Activated T-cell treated with anti-CD3 and anti-CD28 coated beads, Interleukin-2, amount 50 U/mL, for 4 hours (primary cell): Measurements from ENCODE around the gene SMYD3. TPM values are rescaled to one million over a fixed set of nuclear protein-coding genes. Genes with fewer than 3 reads are reported as not detected.

ENCODE experiments used
- ATAC-seq, 2 donors: fragments of 200-7000 bp; cut with Tn5 transposase; one replicate each; pipeline ENCODE4 v1.10.0; 2021
- DNase-seq: peaks from one replicate; pipeline ENCODE4 v3.0.0-alpha.2; 2020
- H3K27me3 Mint-ChIP-seq: one replicate; pipeline ENCODE4 v1.8.0; 2021; ENCODE audit warnings: low read depth, mixed read lengths
- H3K36me3 Mint-ChIP-seq: one replicate; pipeline ENCODE4 v1.8.0; 2022; ENCODE audit warnings: mixed read lengths; ENCODE audit not compliant: insufficient read depth
- H3K4me1 Mint-ChIP-seq: one replicate; pipeline ENCODE4 v1.8.0; 2021; ENCODE audit warnings: low read depth, mixed read lengths
- H3K4me3 Mint-ChIP-seq: one replicate; pipeline ENCODE4 v1.8.0; 2021; ENCODE audit warnings: mild to moderate bottlenecking, moderate library complexity, mixed read lengths
- H3K9me3 Mint-ChIP-seq: one replicate; pipeline ENCODE4 v1.8.0; 2021; ENCODE audit warnings: mixed read lengths
- total RNA-seq, 3 donors: library from RNA; stranded (reverse); gene quantifications; one replicate each; pipeline ENCODE4 v1.2.1, GENCODE V29; 2021

The SMYD3 gene
- total RNA-seq, 3 donors from 2014 or later: 10.7 to 13.0 (median 11.9) TPM

DNA sequence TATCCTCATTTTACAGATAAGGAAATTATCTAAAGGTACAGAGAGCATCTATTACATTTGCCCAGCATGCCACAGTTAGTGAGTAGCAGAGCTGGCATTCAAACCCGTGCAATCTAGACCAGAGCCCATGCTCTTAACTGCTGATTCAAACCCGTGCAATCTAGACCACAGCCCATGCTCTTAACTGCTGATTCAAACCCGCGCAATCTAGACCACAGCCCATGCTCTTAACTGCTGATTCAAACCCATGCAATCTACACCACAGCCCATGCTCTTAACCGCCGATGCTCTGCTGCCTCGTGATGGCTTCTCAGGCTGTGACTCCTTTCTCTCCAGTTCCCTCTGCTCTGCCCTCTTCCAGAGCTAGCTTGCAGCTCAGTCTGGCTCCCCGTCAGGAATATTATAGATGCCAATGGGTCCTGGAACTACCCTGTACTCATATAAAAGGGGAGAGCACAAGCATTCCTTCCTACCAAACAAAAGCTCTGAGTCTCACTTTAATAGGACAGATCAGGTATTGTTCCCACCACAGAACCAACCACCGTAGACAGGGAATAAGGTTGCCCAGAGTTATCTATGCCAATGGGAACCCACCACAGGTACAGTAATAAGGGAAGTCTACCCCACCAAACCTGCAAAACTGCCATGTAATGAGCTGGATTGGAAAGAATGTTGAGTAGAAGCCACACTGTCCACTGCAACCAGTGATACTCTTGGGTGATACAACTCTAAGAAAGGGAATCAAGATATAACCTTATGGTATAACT, 78.4 kb downstream of the SMYD3 start:
- peaks cover 4% of the 10 kb centered on the region for H3K4me1 Mint-ChIP-seq
- ATAC-seq (peak; percentile 71 to 78), DNase-seq (no peak)
- H3K36me3 Mint-ChIP-seq: peaks cover 13% of the 10 kb centered on the region
- H3K27me3 Mint-ChIP-seq: no peaks in the 10 kb centered on the region
- H3K4me3 Mint-ChIP-seq: no peak overlapping the region
- H3K9me3 Mint-ChIP-seq: peaks cover 6% of the 10 kb centered on the region

DNA sequence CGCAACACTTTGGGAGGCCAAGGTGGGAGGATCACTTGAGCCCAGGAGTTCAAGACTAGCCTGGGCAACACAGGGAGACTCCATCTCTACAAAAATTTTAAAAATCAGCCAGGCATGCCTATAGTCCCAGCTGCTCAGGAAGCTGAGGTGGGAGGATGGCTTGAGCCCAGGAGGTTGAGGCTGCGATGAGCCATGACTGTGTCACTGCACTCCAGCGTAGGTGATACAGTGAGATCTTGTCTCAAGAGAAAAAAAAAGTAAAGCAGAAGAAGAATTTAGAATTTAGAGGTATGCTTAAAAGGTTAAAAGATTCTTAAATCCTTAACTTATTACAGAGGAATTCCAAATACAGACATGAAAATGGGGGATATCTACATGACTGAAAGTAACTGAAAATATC, 79.5 kb downstream of the SMYD3 start:
- ATAC-seq (no peak), DNase-seq (no peak)
- no peak overlapping the region for H3K4me3 Mint-ChIP-seq
- no peaks in the 10 kb centered on the region for H3K27me3 Mint-ChIP-seq
- peaks cover 6% of the 10 kb centered on the region for H3K4me1 Mint-ChIP-seq
- H3K36me3 Mint-ChIP-seq: peaks cover 8% of the 10 kb centered on the region
- H3K9me3 Mint-ChIP-seq: peaks cover 5% of the 10 kb centered on the region

DNA sequence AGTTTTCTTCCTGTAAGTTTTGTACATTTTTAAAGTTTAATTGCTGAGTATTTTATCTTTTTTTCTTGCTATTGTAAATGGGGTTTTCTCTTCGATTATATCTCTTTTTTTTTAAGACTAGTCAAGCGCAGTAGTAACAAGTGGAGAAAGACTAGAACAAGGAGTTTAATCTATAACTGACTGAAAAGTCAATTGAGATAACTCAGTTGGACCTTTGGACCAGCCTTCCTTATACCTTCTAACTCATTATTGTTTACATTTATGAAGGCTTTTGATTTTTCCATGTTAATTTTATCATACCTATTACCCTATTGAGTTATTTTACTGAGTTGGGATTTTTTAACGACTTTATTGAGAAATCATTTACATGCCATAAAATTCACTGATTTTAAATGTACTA, 81.2 kb downstream of the SMYD3 start:
- Mint-ChIP-seq H3K4me3 (no peak overlapping the region), H3K9me3 (peaks cover 4% of the 10 kb centered on the region), H3K36me3 (peaks cover 8% of the 10 kb centered on the region), H3K4me1 (peaks cover 6% of the 10 kb centered on the region), H3K27me3 (no peaks in the 10 kb centered on the region)
- ATAC-seq (no peak), DNase-seq (no peak)

DNA sequence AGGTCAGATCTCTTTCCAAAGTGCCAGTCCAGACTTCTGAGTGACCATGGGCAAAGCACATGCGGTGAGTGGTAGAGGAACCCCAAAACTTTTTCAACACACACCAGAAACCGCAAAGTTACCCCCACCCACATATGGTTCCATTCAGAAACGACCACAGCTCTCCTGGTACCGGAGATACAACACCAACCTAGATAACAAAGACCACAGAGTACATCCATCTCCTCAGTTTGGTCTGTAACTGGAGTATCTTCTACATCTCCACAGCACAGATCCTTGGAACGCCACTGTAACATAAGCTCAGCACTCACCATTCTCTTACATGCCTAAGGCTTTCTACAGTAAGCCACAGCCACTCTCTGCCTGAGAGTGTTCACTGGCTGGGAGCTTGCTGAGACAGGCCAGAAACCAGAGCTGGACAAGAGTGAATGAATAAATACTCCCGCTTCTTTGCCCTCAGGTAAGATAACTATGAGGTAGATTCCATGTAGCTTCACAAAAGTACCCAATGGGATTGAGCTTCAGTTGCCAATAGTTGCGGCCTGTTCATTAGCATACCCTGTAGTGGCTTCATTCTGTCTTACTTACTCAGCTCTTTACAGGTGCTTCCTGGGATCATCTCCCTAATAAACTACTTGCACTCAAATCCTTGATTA, 81.8 kb downstream of the SMYD3 start:
- no peak for DNase-seq
- peaks cover 7% of the 10 kb centered on the region for H3K36me3 Mint-ChIP-seq
- H3K4me3 Mint-ChIP-seq: no peak overlapping the region
- H3K4me1 Mint-ChIP-seq: peaks cover 6% of the 10 kb centered on the region
- H3K9me3 Mint-ChIP-seq: no peaks in the 10 kb centered on the region
- ATAC-seq: no peak
- H3K27me3 Mint-ChIP-seq: no peaks in the 10 kb centered on the region

DNA sequence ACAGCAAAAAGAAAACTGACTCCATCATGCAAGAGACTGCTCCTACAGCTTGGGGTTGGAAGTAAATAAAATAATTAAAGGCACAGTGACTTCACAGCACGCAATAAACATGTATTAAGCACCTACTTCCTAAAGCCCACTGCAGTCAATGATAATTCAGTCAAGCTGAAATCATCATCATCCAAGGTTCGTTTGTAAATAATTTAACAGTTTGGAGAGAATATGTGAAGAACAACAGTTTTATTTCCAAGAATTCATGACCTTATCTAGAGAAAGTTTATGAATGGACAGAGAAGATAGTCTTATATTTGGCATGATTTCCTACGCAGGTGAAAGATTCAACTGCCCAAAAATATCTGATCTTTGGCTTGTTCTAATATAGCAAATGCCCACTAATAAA, 86.8 kb downstream of the SMYD3 start:
- H3K9me3 Mint-ChIP-seq: peaks cover 8% of the 10 kb centered on the region
- DNase-seq: no peak
- no peaks in the 10 kb centered on the region for H3K27me3 Mint-ChIP-seq
- ATAC-seq: no peak
- no peak overlapping the region for H3K4me3 Mint-ChIP-seq
- peaks cover 5% of the 10 kb centered on the region for H3K4me1 Mint-ChIP-seq
- peaks cover 25% of the 10 kb centered on the region for H3K36me3 Mint-ChIP-seq

DNA sequence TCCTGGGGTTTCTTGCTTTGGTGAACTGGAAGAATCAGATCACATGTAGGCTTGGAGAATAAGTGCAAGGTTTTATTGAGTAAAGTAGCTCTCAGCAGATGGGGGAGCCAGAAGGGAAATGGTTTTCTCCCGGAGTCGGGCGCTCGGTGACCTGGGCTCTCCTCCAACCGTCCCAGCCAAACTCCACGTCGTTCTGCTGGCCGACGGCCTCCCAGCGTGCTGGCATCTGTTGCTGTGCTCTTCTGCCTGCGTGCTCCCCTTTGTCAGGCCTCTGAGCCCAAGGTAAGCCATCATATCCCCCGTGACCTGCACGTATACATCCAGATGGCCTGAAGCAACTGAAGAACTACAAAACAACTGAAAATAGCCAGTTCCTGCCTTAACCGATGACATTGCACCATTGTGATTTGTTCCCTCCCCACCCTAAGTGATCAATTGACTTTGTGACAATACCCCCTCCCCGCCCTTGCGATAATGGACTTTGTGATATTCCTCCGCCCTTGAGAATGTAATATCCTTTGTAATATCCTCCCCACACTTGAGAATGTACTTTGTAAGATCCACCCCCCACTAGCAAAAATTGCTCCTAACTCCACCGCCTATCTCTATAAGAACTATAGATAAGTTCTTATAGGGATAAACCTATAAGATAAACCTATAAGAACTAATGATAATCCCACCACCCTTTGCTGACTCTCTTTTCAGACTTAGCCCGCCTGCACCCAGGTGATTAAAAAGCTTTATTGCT, 88.3 kb downstream of the SMYD3 start:
- ATAC-seq (no peak), DNase-seq (no peak)
- H3K27me3 Mint-ChIP-seq: no peaks in the 10 kb centered on the region
- H3K9me3 Mint-ChIP-seq: peaks cover 8% of the 10 kb centered on the region
- peaks cover 5% of the 10 kb centered on the region for H3K4me1 Mint-ChIP-seq
- H3K36me3 Mint-ChIP-seq: peaks cover 25% of the 10 kb centered on the region
- H3K4me3 Mint-ChIP-seq: no peak overlapping the region

DNA sequence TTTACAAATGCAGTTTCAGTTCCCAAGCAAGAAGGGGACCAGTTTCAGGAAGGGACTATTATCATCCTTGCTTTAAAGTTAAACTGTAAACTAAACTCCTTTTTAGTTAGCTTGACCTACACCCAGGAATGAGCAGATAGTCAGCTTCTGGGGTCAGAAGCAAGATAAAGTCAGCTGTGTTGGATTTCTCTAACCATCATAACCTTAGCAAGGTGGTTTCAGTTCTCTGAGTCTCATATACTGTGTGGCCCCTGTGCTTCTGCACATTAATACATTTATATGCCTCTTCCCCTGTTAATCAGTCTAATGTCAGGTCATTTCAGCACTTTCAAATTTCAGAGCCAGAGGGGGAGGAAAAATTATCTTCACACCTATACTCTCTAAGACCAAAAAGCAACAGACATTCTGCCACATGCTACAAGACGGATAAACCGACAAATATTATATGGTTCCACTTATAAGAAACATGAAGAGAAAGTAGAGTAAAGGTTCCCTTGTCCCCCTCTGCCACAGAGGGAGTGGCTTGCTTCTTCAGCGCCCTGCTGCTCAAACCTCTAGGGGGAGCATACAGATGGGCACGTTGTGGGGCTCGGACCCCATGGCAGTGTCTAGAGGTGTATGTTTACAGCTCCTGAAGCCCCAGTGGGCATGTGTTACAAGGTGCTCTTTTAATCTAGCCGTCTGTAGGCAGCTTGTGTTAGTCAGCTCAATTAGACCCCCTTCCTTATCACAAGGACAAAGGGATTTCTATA, 89.1 kb downstream of the SMYD3 start:
- no peaks in the 10 kb centered on the region for H3K27me3 Mint-ChIP-seq
- ATAC-seq: no peak
- H3K9me3 Mint-ChIP-seq: peaks cover 8% of the 10 kb centered on the region

DNA sequence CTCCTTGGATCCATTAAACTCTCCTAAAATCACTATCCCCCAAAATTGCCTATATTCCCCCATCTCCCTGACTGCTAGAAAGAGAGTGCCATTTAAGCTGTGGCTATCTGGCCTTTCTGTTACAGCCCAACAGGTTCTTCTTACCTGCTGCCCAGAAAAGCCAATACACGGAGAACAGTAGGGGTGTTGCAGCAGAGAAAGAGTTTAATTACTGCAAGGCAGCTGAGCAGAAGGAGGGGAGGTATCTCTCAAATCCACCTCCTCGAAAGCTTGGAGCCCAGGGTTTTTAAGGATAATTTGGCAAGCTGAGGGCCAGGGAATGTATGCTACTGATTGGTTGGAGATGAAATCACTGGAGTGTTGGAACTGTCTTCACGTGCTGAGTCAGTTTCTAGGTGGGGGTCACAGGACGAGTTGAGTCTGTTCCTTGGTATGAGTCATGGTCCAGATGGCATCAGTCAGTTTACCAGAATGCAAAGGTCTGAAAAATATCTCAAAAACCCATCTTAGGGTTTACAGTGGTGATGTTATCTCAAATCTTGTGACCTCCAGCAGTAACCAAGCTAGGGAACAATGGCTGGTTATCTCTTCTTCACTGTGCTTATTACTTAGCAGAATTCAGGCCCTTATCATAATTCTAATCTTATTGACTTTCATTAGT, 89.8 kb downstream of the SMYD3 start:
- Mint-ChIP-seq H3K4me1 (peaks cover 3% of the 10 kb centered on the region), H3K36me3 (peaks cover 30% of the 10 kb centered on the region), H3K9me3 (peaks cover 8% of the 10 kb centered on the region), H3K27me3 (no peaks in the 10 kb centered on the region), H3K4me3 (no peak overlapping the region)
- no peak for ATAC-seq
- DNase-seq: no peak

More for the DNA sequence above, 89.1 kb downstream of the SMYD3 start:
- Mint-ChIP-seq H3K4me1 (peaks cover 5% of the 10 kb centered on the region), H3K4me3 (no peak overlapping the region), H3K36me3 (peaks cover 28% of the 10 kb centered on the region)
- DNase-seq: no peak

DNA sequence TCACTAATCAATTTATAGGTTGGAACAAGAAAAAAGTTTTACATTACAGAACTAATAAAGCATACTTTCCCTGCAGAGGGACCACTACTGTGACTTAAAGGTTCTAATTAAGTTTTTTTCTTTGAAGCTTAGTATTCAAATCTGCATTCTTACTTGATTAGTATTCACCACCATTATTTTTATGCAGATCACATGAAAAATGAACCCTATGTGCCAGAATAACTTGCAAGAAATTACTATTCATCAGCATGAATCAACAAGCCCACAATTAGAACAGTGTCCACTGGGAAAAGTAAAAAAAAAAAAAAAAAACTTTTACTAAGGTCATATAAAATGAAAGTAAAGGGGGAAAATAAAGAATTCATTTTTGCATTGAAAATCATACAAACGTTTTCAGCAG, 90.8 kb downstream of the SMYD3 start:
- Mint-ChIP-seq H3K36me3 (peaks cover 35% of the 10 kb centered on the region), H3K4me3 (no peak overlapping the region), H3K4me1 (peaks cover 3% of the 10 kb centered on the region), H3K9me3 (peaks cover 13% of the 10 kb centered on the region), H3K27me3 (no peaks in the 10 kb centered on the region)
- DNase-seq: no peak
- no peak for ATAC-seq

DNA sequence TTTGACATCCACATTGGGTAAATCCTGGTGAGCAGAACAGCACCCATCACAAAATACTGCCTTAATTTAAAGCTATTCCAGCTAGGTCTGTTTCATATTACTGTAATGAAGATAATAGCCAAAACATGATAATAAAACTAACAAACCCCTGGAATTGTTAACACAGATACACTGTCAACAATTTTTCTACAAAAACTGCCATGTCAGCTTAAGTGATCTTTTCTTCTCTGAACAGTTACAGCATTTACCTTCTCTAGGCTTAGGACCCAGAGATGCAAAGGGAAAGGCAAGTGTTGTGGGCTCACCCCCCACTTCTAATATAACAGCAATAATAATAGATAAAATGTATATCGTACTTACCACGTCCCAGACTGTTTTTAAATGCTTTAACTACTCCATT, 92.1 kb downstream of the SMYD3 start:
- no peaks in the 10 kb centered on the region for H3K27me3 Mint-ChIP-seq
- DNase-seq (no peak), ATAC-seq (no peak)
- peaks cover 3% of the 10 kb centered on the region for H3K4me1 Mint-ChIP-seq
- peaks cover 13% of the 10 kb centered on the region for H3K9me3 Mint-ChIP-seq
- no peak overlapping the region for H3K4me3 Mint-ChIP-seq
- H3K36me3 Mint-ChIP-seq: peaks cover 35% of the 10 kb centered on the region

DNA sequence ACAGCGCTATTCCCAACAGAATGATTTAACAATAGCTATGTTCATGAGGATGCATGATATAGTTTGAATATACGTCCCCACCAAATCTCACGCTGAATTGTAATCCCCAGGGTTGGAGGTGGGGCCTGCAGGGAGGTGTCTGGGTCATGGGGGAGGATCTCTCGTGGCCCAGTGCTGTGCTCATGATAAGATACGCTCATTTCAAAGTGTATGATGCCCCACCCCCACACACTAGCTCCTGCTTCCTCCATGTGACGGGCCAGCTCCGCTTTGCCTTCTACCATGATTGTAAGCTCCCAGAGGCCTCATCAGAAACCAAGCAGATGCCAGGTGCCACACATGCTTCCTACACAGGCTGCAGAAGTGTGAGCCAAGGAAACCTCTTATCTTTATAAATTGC, 93.6 kb downstream of the SMYD3 start:
- Mint-ChIP-seq H3K27me3 (no peaks in the 10 kb centered on the region), H3K9me3 (peaks cover 9% of the 10 kb centered on the region), H3K4me3 (no peak overlapping the region), H3K4me1 (peaks cover 3% of the 10 kb centered on the region), H3K36me3 (peaks cover 25% of the 10 kb centered on the region)
- no peak for ATAC-seq
- DNase-seq: no peak

DNA sequence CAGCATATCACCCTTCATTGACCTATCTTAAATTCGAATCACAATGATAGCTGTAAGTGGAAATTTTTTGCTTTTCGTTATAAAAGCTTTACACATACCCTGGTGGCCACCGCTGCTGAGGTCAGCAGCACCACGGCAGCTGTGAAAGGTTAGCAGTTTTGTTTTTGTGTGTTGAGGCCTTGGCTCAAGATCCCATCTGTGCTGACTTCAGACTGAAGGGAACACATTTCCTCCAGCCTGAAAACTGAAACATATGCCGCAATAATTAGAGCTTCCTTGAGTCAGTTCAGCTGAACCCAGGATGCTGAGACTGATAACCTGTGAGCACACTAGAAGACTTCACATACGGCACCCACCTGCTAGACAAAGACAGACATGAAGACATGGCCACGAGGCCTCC, 103.0 kb downstream of the SMYD3 start:
- H3K4me3 Mint-ChIP-seq: no peak overlapping the region
- no peaks in the 10 kb centered on the region for H3K4me1 Mint-ChIP-seq
- H3K9me3 Mint-ChIP-seq: no peaks in the 10 kb centered on the region
- no peak for ATAC-seq
- peaks cover 1% of the 10 kb centered on the region for H3K36me3 Mint-ChIP-seq
- H3K27me3 Mint-ChIP-seq: no peaks in the 10 kb centered on the region
- no peak for DNase-seq

DNA sequence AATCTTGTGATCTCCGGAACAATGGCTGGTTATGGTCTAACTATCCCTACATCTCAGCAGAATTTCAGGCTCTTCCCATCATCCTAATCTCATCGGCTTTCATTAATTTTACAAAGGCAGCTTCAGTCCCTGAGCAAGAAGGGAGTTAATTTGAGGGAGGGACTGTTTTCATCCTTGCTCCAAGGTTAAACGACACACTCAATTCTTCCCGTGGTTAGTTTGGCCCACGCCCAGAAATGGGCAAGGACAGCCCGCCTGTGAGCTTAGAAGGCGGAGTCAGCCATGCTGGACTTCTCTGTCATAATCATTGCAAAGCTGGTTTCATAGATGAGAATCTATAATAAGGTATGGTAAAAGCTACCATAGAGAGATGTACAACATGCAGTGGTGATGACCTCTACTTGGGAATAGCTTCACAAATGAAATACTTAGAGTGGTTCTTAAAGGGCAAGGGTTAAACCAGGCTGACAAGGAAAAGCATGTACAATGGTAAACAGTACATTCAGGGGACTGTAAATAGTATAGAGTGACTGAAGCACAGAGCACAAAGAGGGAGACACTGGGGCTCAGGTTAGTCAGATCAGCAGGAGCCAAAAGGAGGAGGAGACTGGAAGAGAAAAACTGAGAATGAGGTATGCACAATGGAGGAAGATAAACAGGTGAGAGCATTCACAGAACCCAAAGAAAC, 108.8 kb downstream of the SMYD3 start:
- Mint-ChIP-seq H3K9me3 (peaks cover 5% of the 10 kb centered on the region), H3K4me3 (no peak overlapping the region), H3K36me3 (peaks cover 15% of the 10 kb centered on the region), H3K27me3 (no peaks in the 10 kb centered on the region), H3K4me1 (no peaks in the 10 kb centered on the region)
- DNase-seq (no peak), ATAC-seq (no peak)
